Gastroesophageal sphincter (tissue), 4 donors: ENCODE measurements around the gene ANKZF1. TPM values are rescaled to one million over a fixed set of nuclear protein-coding genes. Genes with fewer than 3 reads are reported as not detected.

Experiments used
- ATAC-seq: fragments of 150-250 bp; one replicate; pipeline ENCODE4 v1.9.1; 2016; ENCODE audit warnings: mild to moderate bottlenecking, moderate library complexity
- H3K27ac ChIP-seq, 4 donors: fragments of 200-600 bp; sonication (generic) in 3 of 4; 1 replicate in 3 of 4; 2 replicates in 1 of 4; pipeline ENCODE4 v1.5.1; 2016 to 2019
- H3K27me3 ChIP-seq: fragments of 200-600 bp; sonication (generic); one replicate; pipeline ENCODE4 v1.5.1; 2019
- H3K36me3 ChIP-seq, 2 donors: fragments of 200-600 bp; sonication (generic); one replicate each; pipeline ENCODE4 v1.5.1; 2019; ENCODE audit warnings: control low read depth in 1 of 2
- H3K4me1 ChIP-seq, 3 donors: fragments of 200-600 bp; sonication (generic); 1 replicate in 2 of 3; 2 replicates in 1 of 3; pipeline ENCODE4 v1.5.1; 2016 to 2019; ENCODE audit warnings: control low read depth in 2 of 3
- H3K4me3 ChIP-seq, 2 donors: fragments of 200-600 bp; sonication (generic); one replicate each; pipeline ENCODE4 v1.5.1; 2019; ENCODE audit warnings: mild to moderate bottlenecking in 1 of 2, moderate library complexity in 1 of 2
- H3K9me3 ChIP-seq, 3 donors: fragments of 200-600 bp; sonication (generic); one replicate each; pipeline ENCODE4 v1.5.1; 2017 to 2019; ENCODE audit warnings: control low read depth in 2 of 3
- CTCF ChIP-seq, 4 experiments: fragments of 200-600 bp in 2 of 4; fragments of 450-650 bp in 2 of 4; sonication (generic) in 1 of 4; IDR thresholded peaks; one replicate each; pipeline ENCODE4 v1.5.1; 2017 to 2019; ENCODE audit warnings: antibody characterized with exemption in 4 of 4, mild to moderate bottlenecking in 2 of 4, moderate library complexity in 2 of 4
- EP300 ChIP-seq: sonication (generic); formaldehyde crosslinking; IDR thresholded peaks from one replicate; pipeline ENCODE4 v1.6.1; 2017; ENCODE audit warnings: antibody characterized with exemption, mild to moderate bottlenecking
- POLR2A ChIP-seq, 2 donors: fragments of 450-650 bp; IDR thresholded peaks; one replicate each; pipeline ENCODE4 v1.6.1; 2017; ENCODE audit warnings: antibody characterized with exemption in 2 of 2, mild to moderate bottlenecking in 2 of 2, moderate library complexity in 1 of 2
- POLR2AphosphoS5 ChIP-seq: sonication (generic); formaldehyde crosslinking; IDR thresholded peaks from one replicate; pipeline ENCODE4 v1.6.1; 2017; ENCODE audit warnings: antibody characterized with exemption
- WGBS, 2 donors: methylation state at CpG; one replicate each; pipeline ENCODE4 v1.1.5; 2018; ENCODE audit warnings: low coverage in 1 of 2; 5-methylcytosine and 5-hydroxymethylcytosine counted together
- total RNA-seq, 4 donors: library from RNA; depleted of rRNA; stranded (reverse); fragments of >200 nt; gene quantifications; one replicate each; pipeline ENCODE4 v1.1.0, GENCODE V29; 2016

Gene ANKZF1
- total RNA-seq, 4 donors from 2014 or later = 24.3 to 48.4 (median 25.1) TPM

- no peak for ATAC-seq
- 80 to 83% methylated on average over 1 to 5 of the region's 19 CpGs for WGBS, 2 donors
- TF ChIP-seq POLR2AphosphoS5 (no peak), EP300 (no peak), POLR2A (IDR thresholded peaks at IDR 0.05) (no peak)
- Histone ChIP-seq H3K27ac (peak overlapping the region in 3 of 4 donors; percentile 14 to 98 (median 95)), H3K27me3 (no peaks in the 10 kb centered on the region), H3K4me3 (no peak overlapping the region), H3K4me1 (peaks cover 3 to 46% (median 21%) of the 10 kb centered on the region in 3 donors), H3K36me3 (peaks cover 0 to 68% of the 10 kb centered on the region in 2 donors), H3K9me3 (no peaks in the 10 kb centered on the region)
These were observed 8.8 kb upstream of the ANKZF1 start for GRCh38 chr2:219220652-219221402.

GRCh38 chr2:219221957-219222518 lies 7.6 kb upstream of the ANKZF1 start:
- TF ChIP-seq POLR2AphosphoS5 (no peak), POLR2A (IDR thresholded peaks at IDR 0.05) (no peak)
- Histone ChIP-seq H3K27me3 (no peaks in the 10 kb centered on the region), H3K36me3 (peaks cover 0 to 77% of the 10 kb centered on the region in 2 donors), H3K4me3 (no peak overlapping the region), H3K4me1 (peaks cover 3 to 34% (median 21%) of the 10 kb centered on the region in 3 donors), H3K27ac (no peak overlapping the region), H3K9me3 (no peaks in the 10 kb centered on the region)
- 80 to 100% methylated on average over 5 to 6 of the region's 16 CpGs for WGBS, 2 donors
- ATAC-seq = no peak

GRCh38 chr2:219223831-219224610 lies 5.6 kb upstream of the ANKZF1 start:
- H3K4me1 ChIP-seq = peaks cover 3 to 34% (median 23%) of the 10 kb centered on the region in 3 donors
- ATAC-seq = no peak
- H3K36me3 ChIP-seq = peaks cover 0 to 81% of the 10 kb centered on the region in 2 donors
- no peak overlapping the region for H3K27ac ChIP-seq
- H3K4me3 ChIP-seq = no peak overlapping the region
- no peaks in the 10 kb centered on the region for H3K9me3 ChIP-seq
- H3K27me3 ChIP-seq = no peaks in the 10 kb centered on the region
- no peak for TF ChIP-seq CTCF (IDR thresholded peaks at IDR 0.05)
- TF ChIP-seq POLR2AphosphoS5 = no peak
- no peak for TF ChIP-seq EP300
- TF ChIP-seq POLR2A (IDR thresholded peaks at IDR 0.05) = no peak
- WGBS, 2 donors = 80 to 100% methylated on average over 4 to 7 of the region's 31 CpGs

- 80 to 86% methylated on average over 2 of the region's 3 CpGs for WGBS, 2 donors
- Histone ChIP-seq H3K27me3 (no peaks in the 10 kb centered on the region), H3K36me3 (peaks cover 0 to 70% of the 10 kb centered on the region in 2 donors), H3K4me3 (no peak overlapping the region), H3K4me1 (peaks cover 0 to 23% (median 13%) of the 10 kb centered on the region in 3 donors), H3K27ac (no peak overlapping the region), H3K9me3 (no peaks in the 10 kb centered on the region)
- TF ChIP-seq EP300 = no peak
- ATAC-seq = no peak
These were observed 4.3 kb upstream of the ANKZF1 start for GRCh38 chr2:219225350-219225749.

GRCh38 chr2:219228041-219228910 lies 1.3 kb upstream of the ANKZF1 start:
- no peak for ATAC-seq
- WGBS, 2 donors = 38 to 44% methylated on average over 1 to 4 of the region's 7 CpGs
- TF ChIP-seq EP300 (no peak), POLR2AphosphoS5 (no peak), POLR2A (IDR thresholded peaks at IDR 0.05) (no peak), CTCF (IDR thresholded peaks at IDR 0.05) (no peak)
- H3K4me3 ChIP-seq = peak overlapping the region; percentile 67 to 78
- peak overlapping the region; percentile 77 to 96 (median 96) for H3K27ac ChIP-seq
- H3K9me3 ChIP-seq = no peaks in the 10 kb centered on the region
- peaks cover 0 to 59% of the 10 kb centered on the region in 2 donors for H3K36me3 ChIP-seq
- peaks cover 0 to 40% (median 19%) of the 10 kb centered on the region in 3 donors for H3K4me1 ChIP-seq
- no peaks in the 10 kb centered on the region for H3K27me3 ChIP-seq
